Measurements from ENCODE around the gene BMP2K. TPM values are rescaled to one million over a fixed set of nuclear protein-coding genes. Genes with fewer than 3 reads are reported as not detected.

The BMP2K gene
- total and polyA plus RNA-seq, 8 donors, result 4.8 to 27.3 (median 6.0) TPM

DNA sequence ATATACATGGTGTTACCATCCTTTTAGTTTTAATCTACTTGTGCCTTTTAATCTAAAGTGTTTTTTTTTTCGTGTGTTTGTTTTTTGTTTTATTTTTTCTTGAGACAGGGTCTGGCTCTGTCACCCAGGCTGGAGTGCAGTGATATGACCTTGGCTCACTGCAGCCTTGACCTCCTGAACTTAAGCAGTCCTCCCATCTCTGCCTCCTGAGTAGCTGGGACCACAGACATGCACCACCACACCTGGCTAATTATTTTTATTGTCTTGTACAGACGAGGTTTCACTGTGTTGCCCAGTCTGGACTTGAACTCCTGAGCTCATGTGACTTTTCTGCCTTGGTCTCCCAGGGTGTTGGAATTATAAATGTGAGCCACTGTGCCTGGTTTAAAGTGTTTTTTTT lies 33.1 kb downstream of the BMP2K start:
- Histone ChIP-seq H3K27ac (no peak overlapping the region), H3K27me3 (no peaks in the 10 kb centered on the region), H3K4me3 (no peak overlapping the region), H3K4me1 (no peaks in the 10 kb centered on the region), H3K9me3 (peaks cover 0 to 2% (median 0%) of the 10 kb centered on the region in 4 donors), H3K36me3 (no peaks in the 10 kb centered on the region)
- WGBS, 2 donors, result 66 to 80% methylated on average over 2 of the region's 2 CpGs
- TF ChIP-seq, protein P1, sequence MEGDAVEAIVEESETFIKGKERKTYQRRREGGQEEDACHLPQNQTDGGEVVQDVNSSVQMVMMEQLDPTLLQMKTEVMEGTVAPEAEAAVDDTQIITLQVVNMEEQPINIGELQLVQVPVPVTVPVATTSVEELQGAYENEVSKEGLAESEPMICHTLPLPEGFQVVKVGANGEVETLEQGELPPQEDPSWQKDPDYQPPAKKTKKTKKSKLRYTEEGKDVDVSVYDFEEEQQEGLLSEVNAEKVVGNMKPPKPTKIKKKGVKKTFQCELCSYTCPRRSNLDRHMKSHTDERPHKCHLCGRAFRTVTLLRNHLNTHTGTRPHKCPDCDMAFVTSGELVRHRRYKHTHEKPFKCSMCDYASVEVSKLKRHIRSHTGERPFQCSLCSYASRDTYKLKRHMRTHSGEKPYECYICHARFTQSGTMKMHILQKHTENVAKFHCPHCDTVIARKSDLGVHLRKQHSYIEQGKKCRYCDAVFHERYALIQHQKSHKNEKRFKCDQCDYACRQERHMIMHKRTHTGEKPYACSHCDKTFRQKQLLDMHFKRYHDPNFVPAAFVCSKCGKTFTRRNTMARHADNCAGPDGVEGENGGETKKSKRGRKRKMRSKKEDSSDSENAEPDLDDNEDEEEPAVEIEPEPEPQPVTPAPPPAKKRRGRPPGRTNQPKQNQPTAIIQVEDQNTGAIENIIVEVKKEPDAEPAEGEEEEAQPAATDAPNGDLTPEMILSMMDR (IDR thresholded peaks at IDR 0.05), result no peak
- FAIRE-seq (no peak), ATAC-seq (no peak), DNase-seq (no peak)
- intact Hi-C loops (cut with DNase I), result no loop called here

DNA sequence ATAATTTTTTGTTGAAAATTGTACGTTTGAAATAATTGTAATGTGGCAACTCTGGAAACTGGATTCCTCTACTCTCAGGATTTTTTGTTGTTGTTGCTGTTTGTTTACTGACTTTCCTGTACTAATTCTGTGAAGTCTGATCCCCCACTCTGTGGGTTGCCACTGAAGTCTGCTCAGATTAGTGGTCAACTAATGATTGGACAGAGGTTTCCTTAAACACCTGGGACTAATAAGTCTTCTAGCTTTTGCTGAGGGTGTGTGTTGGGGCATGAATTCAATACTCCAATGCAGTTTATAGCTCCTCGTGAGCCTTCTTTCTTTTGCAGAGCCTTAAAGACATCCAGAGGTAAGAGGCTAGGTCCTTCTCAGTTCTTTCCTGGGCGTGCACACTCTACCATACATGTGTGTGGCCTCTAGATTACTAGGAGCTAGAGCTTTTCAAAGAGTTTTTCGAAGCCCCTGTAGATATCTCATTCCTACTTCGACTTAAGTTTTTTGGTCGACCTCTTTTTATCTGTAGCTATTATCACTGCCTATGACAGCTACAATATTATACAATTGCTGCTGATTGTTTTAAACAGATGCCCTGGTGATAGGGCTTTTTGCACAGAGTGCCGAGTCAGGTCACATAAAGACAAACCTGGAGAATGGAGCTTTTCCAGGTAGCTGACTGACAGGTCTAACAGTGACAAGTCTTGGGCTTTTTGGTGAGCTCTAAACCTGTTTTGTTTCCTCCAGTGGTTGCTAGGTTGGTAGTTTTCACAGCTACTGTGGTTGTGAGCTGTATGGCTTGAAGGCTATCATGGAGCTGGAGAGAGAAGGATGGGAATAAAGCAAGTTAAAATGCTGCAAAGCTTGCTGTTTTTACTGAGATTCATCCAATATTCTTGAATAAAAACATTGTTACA lies 34.0 kb downstream of the BMP2K start:
- 84 to 88% methylated on average over 7 of the region's 7 CpGs for WGBS, 2 donors
- no peak overlapping the region for H3K27ac ChIP-seq
- H3K9me3 ChIP-seq, result peaks cover 0 to 2% (median 0%) of the 10 kb centered on the region in 4 donors
- intact Hi-C loops (cut with DNase I), result no loop called here
- no peak for FAIRE-seq
- H3K4me3 ChIP-seq, result no peak overlapping the region
- H3K36me3 ChIP-seq, result no peaks in the 10 kb centered on the region
- ATAC-seq, result peak in 1 of 4 donors; percentile 48
- no peak for DNase-seq
- no peaks in the 10 kb centered on the region for H3K4me1 ChIP-seq
- TF ChIP-seq, protein P1 (IDR thresholded peaks at IDR 0.05), result no peak
- no peaks in the 10 kb centered on the region for H3K27me3 ChIP-seq

DNA sequence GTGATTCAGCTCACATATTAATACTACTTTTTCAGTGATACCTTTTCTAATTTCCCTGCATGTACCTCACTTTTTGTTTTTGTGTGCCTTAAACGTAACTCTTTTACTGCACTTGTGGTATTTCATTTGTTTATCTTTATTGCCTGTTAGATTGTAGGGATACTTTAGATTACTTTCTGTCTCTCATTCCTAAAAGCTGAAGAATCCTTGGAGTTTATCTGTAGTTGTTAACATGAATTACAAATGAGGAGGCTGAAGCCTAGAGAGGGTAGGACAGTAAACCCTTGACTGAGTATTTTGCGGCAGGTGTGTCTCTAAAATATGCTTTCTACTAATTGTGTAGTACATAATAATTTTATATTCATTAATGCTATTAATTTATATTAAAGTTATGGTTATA lies 34.9 kb downstream of the BMP2K start:
- Histone ChIP-seq H3K9me3 (peaks cover 0 to 2% (median 0%) of the 10 kb centered on the region in 4 donors), H3K36me3 (no peaks in the 10 kb centered on the region), H3K27me3 (no peaks in the 10 kb centered on the region), H3K4me1 (no peaks in the 10 kb centered on the region), H3K27ac (no peak overlapping the region), H3K4me3 (no peak overlapping the region)
- no peak for ATAC-seq
- no peak for FAIRE-seq
- DNase-seq, result no peak
- TF ChIP-seq, protein P1 (IDR thresholded peaks at IDR 0.05), result no peak
- intact Hi-C loops (cut with DNase I), result no loop called here
- 90 to 95% methylated on average over 2 of the region's 2 CpGs for WGBS, 2 donors

DNA sequence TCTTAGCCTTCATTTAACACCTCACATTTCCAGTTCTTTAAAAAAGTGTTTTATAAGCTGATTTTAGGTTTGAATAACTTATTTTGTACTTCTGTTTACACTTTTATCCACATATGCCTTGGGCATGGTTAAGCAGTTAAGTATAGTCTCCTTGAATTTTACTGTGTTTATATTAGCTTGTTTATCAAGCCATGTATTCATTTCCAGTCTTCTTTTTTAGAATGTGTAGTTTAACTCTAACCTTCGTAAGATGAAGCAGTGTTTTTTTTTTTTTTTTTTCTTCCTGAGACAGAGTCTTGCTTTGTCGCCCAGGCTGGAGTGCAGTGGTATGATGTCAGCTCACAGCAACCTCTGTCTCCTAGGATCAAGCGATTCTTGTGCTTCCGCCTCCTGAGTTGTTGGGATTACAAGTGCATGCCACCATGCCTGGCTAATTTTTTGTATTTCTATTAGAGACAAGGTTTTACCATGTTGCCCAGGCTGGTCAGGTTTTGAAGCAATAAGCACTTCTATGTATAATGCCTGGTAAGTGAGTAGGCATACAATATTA lies 42.5 kb downstream of the BMP2K start:
- no peaks in the 10 kb centered on the region for H3K36me3 ChIP-seq
- H3K4me3 ChIP-seq, result no peak overlapping the region
- WGBS, 2 donors, result 94 to 95% methylated on average over 4 of the region's 4 CpGs
- intact Hi-C loops (cut with DNase I), result no loop called here
- no peak for ATAC-seq
- H3K27me3 ChIP-seq, result no peaks in the 10 kb centered on the region
- FAIRE-seq, result no peak
- H3K4me1 ChIP-seq, result no peaks in the 10 kb centered on the region
- no peak for DNase-seq
- no peak overlapping the region for H3K27ac ChIP-seq
- TF ChIP-seq, protein P1 (IDR thresholded peaks at IDR 0.05), result no peak
- no peaks in the 10 kb centered on the region for H3K9me3 ChIP-seq

DNA sequence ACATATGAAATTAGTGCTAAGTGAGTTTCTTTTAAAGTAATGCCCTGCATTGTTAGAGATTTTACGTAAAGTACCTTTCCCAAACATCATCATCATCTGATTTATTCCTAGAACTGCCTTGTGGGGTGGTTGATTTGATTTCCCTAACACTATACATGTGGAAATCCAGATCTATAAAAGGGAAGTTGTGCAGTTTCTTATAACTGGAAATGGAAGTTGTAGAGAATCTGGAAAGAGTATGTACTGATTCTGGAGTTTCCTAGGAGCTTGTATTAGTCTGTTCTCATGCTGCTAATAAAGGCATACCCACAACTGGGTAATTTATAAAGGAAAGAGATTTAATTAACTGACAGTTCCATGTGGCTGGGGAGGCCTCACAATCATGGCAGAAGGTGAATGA lies 47.9 kb downstream of the BMP2K start:
- 86 to 98% methylated on average over 1 of the region's 1 CpG for WGBS, 2 donors
- Histone ChIP-seq H3K9me3 (no peaks in the 10 kb centered on the region), H3K27me3 (no peaks in the 10 kb centered on the region), H3K4me3 (no peak overlapping the region), H3K36me3 (peaks cover 0 to 4% (median 0%) of the 10 kb centered on the region in 3 donors), H3K4me1 (no peaks in the 10 kb centered on the region), H3K27ac (no peak overlapping the region)
- DNase-seq, result no peak
- intact Hi-C loops (cut with DNase I), result no loop called here
- TF ChIP-seq, protein P1 (IDR thresholded peaks at IDR 0.05), result no peak
- FAIRE-seq, result no peak
- no peak for ATAC-seq
